ENCODE measurements around the gene CRTAC1.

The CRTAC1 gene

GRCh38 chr10:98020254-98020653, 10.2 kb downstream of the CRTAC1 start:
- Mint-ChIP-seq H3K4me1 (ENCODE audit: low read depth in 2 of 2) (no peaks in the 10 kb centered on the region), H3K4me3 (no peak overlapping the region), H3K27me3 (peaks cover 44 to 93% of the 10 kb centered on the region in 2 donors), H3K27ac (no peak overlapping the region), H3K36me3 (ENCODE audit: insufficient read depth) (no peaks in the 10 kb centered on the region), H3K9me3 (no peaks in the 10 kb centered on the region)
- ATAC-seq (replicated peaks) (no peak), DNase-seq (no peak)

DNA sequence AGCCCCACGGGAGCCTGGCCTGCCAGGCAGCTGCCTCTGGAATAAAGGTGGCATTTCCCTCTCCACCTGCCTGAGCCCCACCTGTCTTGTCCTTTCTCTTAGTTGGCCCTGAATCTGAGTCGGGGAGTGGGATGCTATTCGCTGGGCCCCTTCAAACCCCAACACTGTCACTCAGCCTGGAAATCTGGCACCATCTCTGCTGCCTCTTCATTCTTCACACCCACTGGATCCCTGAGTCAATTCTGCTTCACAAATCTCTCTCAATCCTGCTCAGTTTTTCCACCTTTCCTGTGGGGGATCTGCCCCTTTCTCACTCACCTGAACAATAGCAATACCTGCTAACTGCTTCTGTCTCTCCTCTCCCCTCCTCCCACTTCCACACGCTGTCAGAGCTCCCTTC, 10.6 kb downstream of the CRTAC1 start:
- H3K27ac Mint-ChIP-seq: no peak overlapping the region
- ATAC-seq (replicated peaks): no peak
- no peaks in the 10 kb centered on the region for H3K4me1 Mint-ChIP-seq (ENCODE audit: low read depth in 2 of 2)
- peaks cover 39 to 90% of the 10 kb centered on the region in 2 donors for H3K27me3 Mint-ChIP-seq
- no peaks in the 10 kb centered on the region for H3K36me3 Mint-ChIP-seq (ENCODE audit: insufficient read depth)
- DNase-seq: no peak
- no peak overlapping the region for H3K4me3 Mint-ChIP-seq
- no peaks in the 10 kb centered on the region for H3K9me3 Mint-ChIP-seq

GRCh38 chr10:98016772-98017475, 13.5 kb downstream of the CRTAC1 start:
- no peak for ATAC-seq (replicated peaks)
- peaks cover 44 to 89% of the 10 kb centered on the region in 2 donors for H3K27me3 Mint-ChIP-seq

GRCh38 chr10:98013776-98014175, 16.6 kb downstream of the CRTAC1 start:
- Mint-ChIP-seq H3K36me3 (ENCODE audit: insufficient read depth) (no peaks in the 10 kb centered on the region), H3K27ac (no peak overlapping the region), H3K4me1 (ENCODE audit: low read depth in 2 of 2) (no peaks in the 10 kb centered on the region), H3K9me3 (no peaks in the 10 kb centered on the region), H3K4me3 (no peak overlapping the region), H3K27me3 (peaks cover 46 to 86% of the 10 kb centered on the region in 2 donors)
- DNase-seq (no peak), ATAC-seq (replicated peaks) (no peak)

More at GRCh38 chr10:98016772-98017475, 13.5 kb downstream of the CRTAC1 start:
- Mint-ChIP-seq H3K36me3 (ENCODE audit: insufficient read depth) (no peaks in the 10 kb centered on the region), H3K27ac (no peak overlapping the region), H3K4me3 (no peak overlapping the region), H3K9me3 (no peaks in the 10 kb centered on the region), H3K4me1 (ENCODE audit: low read depth in 2 of 2) (no peaks in the 10 kb centered on the region)
- no peak for DNase-seq

- H3K4me1 Mint-ChIP-seq (ENCODE audit: low read depth in 2 of 2): no peaks in the 10 kb centered on the region
- H3K27me3 Mint-ChIP-seq: peaks cover 44 to 86% of the 10 kb centered on the region in 2 donors
Measured at GRCh38 chr10:98013122-98013521, 17.3 kb downstream of the CRTAC1 start.

DNA sequence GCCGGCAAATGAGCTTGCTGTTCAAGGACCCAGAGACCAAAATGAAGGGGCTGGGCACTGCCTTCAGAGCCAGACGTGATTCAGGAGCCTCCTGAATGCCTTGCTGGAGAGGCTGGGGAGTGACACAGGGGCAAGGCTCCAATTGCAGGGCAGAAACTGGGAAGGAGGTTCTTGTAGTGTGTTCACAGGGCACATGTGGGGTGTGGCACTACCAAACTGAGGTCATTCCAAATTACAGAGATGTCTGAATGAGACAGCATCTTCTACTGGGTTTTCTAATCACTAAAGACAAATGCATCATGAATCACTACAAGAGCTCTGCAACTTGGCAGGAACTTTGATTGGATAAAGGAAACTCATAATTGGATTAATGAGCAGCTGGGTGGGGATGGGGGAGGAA, 17.8 kb downstream of the CRTAC1 start:
- H3K4me1 Mint-ChIP-seq (ENCODE audit: low read depth in 2 of 2): no peaks in the 10 kb centered on the region
- H3K27me3 Mint-ChIP-seq: peaks cover 45 to 91% of the 10 kb centered on the region in 2 donors
- ATAC-seq (replicated peaks) (no peak), DNase-seq (no peak)
- no peaks in the 10 kb centered on the region for H3K36me3 Mint-ChIP-seq (ENCODE audit: insufficient read depth)
- H3K4me3 Mint-ChIP-seq: no peak overlapping the region
- H3K9me3 Mint-ChIP-seq: no peaks in the 10 kb centered on the region
- no peak overlapping the region for H3K27ac Mint-ChIP-seq

More at GRCh38 chr10:98013122-98013521, 17.3 kb downstream of the CRTAC1 start:
- ATAC-seq (replicated peaks): no peak
- H3K9me3 Mint-ChIP-seq: no peaks in the 10 kb centered on the region
- no peak overlapping the region for H3K27ac Mint-ChIP-seq
- H3K4me3 Mint-ChIP-seq: no peak overlapping the region
- DNase-seq: no peak
- H3K36me3 Mint-ChIP-seq (ENCODE audit: insufficient read depth): no peaks in the 10 kb centered on the region

DNA sequence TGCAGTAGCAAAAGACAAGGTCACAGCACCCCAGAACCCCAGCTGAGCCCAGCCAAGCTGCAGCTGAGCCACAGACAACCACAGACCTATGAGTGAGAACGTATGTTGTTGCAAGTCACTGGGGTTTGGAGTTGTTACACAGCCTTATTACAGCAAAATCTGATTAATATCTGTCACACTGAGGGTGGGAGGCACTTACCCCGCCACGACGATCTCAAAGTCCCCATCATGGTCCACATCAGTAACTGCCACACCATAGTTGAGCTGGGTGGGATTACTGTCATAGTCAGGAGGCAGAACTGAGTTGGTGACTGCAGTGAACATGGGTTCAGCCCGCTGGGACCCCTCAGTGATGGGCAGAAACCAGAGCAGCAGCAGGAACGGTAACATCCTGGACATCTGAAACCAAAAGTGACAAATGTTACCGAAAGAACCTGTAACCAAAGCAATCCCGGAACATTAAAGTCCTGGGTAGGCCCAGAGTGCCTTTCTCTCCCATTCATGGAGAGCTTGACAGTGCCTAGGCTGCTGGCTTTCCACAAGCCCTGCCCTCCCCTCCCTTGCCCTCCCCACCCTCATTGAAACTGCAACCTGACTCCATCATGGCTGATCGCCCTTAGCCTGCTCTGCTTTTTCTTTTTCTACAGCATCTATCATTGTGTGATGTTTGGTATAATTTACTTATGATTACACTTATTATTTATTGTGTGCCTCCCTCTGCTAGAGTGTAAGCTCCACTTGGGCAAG, 19.3 kb downstream of the CRTAC1 start:
- DNase-seq (no peak), ATAC-seq (replicated peaks) (no peak)
- H3K27ac Mint-ChIP-seq: no peak overlapping the region
- peaks cover 41 to 89% of the 10 kb centered on the region in 2 donors for H3K27me3 Mint-ChIP-seq
- peaks cover 4 to 5% of the 10 kb centered on the region in 2 donors for H3K4me1 Mint-ChIP-seq (ENCODE audit: low read depth in 2 of 2)
- H3K36me3 Mint-ChIP-seq (ENCODE audit: insufficient read depth): no peaks in the 10 kb centered on the region
- H3K9me3 Mint-ChIP-seq: no peaks in the 10 kb centered on the region
- no peak overlapping the region for H3K4me3 Mint-ChIP-seq

DNA sequence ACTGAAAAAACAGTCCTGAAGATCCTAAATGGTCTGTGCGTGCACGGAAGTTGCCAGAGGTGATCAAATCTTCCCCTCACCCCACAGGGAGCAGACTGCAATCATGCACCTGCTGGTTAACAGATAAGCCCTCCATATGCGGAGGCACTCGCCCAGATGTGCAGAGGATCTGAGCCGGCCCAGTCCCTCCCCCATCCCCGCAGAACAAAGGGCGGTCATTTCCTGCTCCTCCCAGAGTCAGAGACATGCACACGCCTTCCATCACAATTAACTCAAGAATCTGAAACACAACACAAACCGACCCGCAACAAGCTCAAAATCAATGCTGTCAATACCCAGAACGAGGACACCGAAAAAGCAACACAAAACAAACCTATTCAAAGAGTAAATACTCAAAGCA, 24.2 kb downstream of the CRTAC1 start:
- DNase-seq (no peak), ATAC-seq (replicated peaks) (no peak)
- peaks cover 31 to 59% of the 10 kb centered on the region in 2 donors for H3K27me3 Mint-ChIP-seq
- H3K9me3 Mint-ChIP-seq: no peaks in the 10 kb centered on the region
- H3K4me1 Mint-ChIP-seq (ENCODE audit: low read depth in 2 of 2): peaks cover 4 to 5% of the 10 kb centered on the region in 2 donors
- H3K36me3 Mint-ChIP-seq (ENCODE audit: insufficient read depth): no peaks in the 10 kb centered on the region
- no peak overlapping the region for H3K4me3 Mint-ChIP-seq
- H3K27ac Mint-ChIP-seq: no peak overlapping the region

GRCh38 chr10:98001736-98002135, 28.7 kb downstream of the CRTAC1 start:
- Mint-ChIP-seq H3K27me3 (peaks cover 18 to 19% of the 10 kb centered on the region in 2 donors), H3K9me3 (no peaks in the 10 kb centered on the region), H3K4me1 (ENCODE audit: low read depth in 2 of 2) (peaks cover 4 to 5% of the 10 kb centered on the region in 2 donors), H3K27ac (no peak overlapping the region), H3K36me3 (ENCODE audit: insufficient read depth) (no peaks in the 10 kb centered on the region), H3K4me3 (no peak overlapping the region)
- DNase-seq: no peak
- no peak for ATAC-seq (replicated peaks)

GRCh38 chr10:98000346-98000745, 30.1 kb downstream of the CRTAC1 start:
- Mint-ChIP-seq H3K9me3 (no peaks in the 10 kb centered on the region), H3K27me3 (peaks cover 13 to 15% of the 10 kb centered on the region in 2 donors), H3K4me3 (no peak overlapping the region), H3K4me1 (ENCODE audit: low read depth in 2 of 2) (no peaks in the 10 kb centered on the region), H3K36me3 (ENCODE audit: insufficient read depth) (no peaks in the 10 kb centered on the region), H3K27ac (no peak overlapping the region)
- DNase-seq (no peak), ATAC-seq (replicated peaks) (no peak)

DNA sequence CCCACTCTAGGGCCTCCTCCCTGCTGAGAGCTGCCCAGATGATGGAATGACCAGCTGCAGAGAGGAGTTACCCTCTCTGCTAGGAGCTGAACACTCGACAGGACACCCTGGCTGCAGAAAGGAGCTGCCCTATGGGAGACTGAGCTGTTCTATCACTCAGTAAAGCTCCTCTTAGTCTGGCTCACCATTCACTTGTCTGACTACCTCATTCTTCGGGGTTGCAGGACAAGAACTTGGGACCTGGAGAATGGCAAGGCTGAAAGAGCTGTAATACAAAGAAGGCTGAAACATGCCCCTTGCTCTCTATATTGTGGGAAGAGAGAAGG, 30.5 kb downstream of the CRTAC1 start:
- ATAC-seq (replicated peaks): no peak
- Mint-ChIP-seq H3K36me3 (ENCODE audit: insufficient read depth) (no peaks in the 10 kb centered on the region), H3K4me3 (no peak overlapping the region), H3K9me3 (no peaks in the 10 kb centered on the region), H3K4me1 (ENCODE audit: low read depth in 2 of 2) (no peaks in the 10 kb centered on the region), H3K27me3 (peaks cover 17 to 18% of the 10 kb centered on the region in 2 donors), H3K27ac (no peak overlapping the region)
- no peak for DNase-seq

DNA sequence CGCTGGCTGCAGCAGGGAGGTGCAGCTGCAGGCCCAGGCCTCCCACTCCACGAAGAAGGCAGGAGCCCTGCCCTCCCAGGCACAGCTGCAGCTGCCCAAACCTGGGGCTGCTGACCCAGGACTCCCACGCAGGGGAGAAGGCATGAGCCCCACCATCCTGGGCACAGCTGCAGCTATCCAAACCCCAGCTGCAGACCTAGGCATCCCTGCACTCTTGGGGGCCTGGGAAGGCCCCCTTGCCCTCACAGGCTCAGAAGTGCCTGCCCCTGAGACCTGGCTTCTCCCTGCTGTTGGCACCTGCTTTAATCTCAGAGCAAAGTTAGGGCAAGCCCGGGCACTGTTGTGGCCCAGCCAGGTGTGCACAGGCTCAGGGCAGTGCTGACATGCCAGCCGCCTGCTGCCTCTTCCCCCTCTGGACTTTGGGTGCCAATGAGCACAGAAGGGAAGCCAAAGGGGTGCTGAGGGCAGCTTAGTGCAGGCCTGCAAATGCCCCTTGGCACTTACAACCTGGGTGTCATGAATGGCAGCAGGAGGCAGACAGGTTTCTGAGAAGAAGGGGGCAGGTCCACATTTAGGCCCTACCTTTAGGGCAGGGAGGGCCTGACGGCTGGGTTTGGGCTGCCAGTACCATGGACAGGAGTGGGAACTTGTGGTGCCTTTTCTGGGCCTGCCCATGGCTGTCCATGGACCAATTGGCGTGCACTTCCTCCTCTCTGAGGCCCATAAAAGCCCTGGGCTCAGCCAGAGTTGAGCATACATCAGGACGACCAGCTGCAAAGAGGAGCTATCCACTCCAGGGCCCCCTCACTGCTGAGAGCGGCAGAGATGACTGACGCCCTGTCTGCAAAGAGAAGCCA, 31.1 kb downstream of the CRTAC1 start:
- Mint-ChIP-seq H3K4me1 (ENCODE audit: low read depth in 2 of 2) (no peaks in the 10 kb centered on the region), H3K27ac (no peak overlapping the region)

DNA sequence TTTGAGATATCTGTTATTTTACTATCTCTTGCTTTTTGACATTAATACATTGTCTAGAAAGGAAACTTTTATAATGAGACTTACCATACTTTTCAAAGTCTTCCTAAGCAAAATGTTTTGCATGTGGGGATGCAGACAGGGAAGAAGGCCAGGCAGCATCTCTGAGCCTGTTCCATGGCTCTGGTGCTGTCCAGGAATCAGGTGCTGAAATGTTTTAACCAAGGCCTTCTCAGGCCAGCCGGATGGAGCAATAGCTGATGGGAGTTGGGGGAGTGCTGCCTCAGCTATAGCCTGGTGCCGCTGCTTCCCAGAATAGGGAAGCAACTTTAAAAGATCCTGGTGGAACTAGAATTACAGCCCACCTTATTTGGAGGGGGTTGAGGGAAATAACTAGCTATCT, 38.5 kb downstream of the CRTAC1 start:
- no peak for ATAC-seq (replicated peaks)
- no peaks in the 10 kb centered on the region for H3K9me3 Mint-ChIP-seq
- peaks cover 58 to 62% of the 10 kb centered on the region in 2 donors for H3K27me3 Mint-ChIP-seq
- H3K4me1 Mint-ChIP-seq (ENCODE audit: low read depth in 2 of 2): no peaks in the 10 kb centered on the region
- DNase-seq: no peak
- H3K27ac Mint-ChIP-seq: no peak overlapping the region
- no peak overlapping the region for H3K4me3 Mint-ChIP-seq
- peaks cover 4% of the 10 kb centered on the region for H3K36me3 Mint-ChIP-seq (ENCODE audit: insufficient read depth)

More for the DNA sequence above, 31.1 kb downstream of the CRTAC1 start:
- Mint-ChIP-seq H3K36me3 (ENCODE audit: insufficient read depth) (no peaks in the 10 kb centered on the region), H3K4me3 (no peak overlapping the region), H3K27me3 (peaks cover 18 to 23% of the 10 kb centered on the region in 2 donors), H3K9me3 (no peaks in the 10 kb centered on the region)
- ATAC-seq (replicated peaks) (no peak), DNase-seq (no peak)
